Mucosa of rectum (tissue), 2 donors: ENCODE measurements around the gene BTBD1.
A peak's percentile ranks its signal among the peaks of the same experiment; 100 is the strongest.
"Not testable (repeated sequence)": the region's sequence is repeated elsewhere in the genome, so short reads cannot be mapped to it uniquely, and the experiment has no call there.

Experiments used
- H3K27ac ChIP-seq, 2 donors: one replicate each; pipeline ENCODE4 v1.7.0; 2013; ENCODE audit warnings: inconsistent platforms in 2 of 2, low read depth in 2 of 2, low read length in 2 of 2
- H3K27me3 ChIP-seq, 2 donors: one replicate each; pipeline ENCODE4 v1.7.0; 2013; ENCODE audit warnings: low read length in 2 of 2; ENCODE audit not compliant: control insufficient read depth in 2 of 2, insufficient read depth in 2 of 2
- H3K36me3 ChIP-seq, 2 donors: one replicate each; pipeline ENCODE4 v1.7.0; 2013; ENCODE audit warnings: low read length in 2 of 2; ENCODE audit not compliant: control insufficient read depth in 2 of 2, insufficient read depth in 2 of 2
- H3K4me1 ChIP-seq, 2 donors: one replicate each; pipeline ENCODE4 v1.7.0; 2013; ENCODE audit warnings: low read length in 2 of 2, mild to moderate bottlenecking in 1 of 2; ENCODE audit not compliant: control insufficient read depth in 2 of 2, insufficient read depth in 2 of 2
- H3K4me3 ChIP-seq, 2 donors: one replicate each; pipeline ENCODE4 v1.7.0; 2013; ENCODE audit warnings: low read length in 2 of 2
- H3K9ac ChIP-seq, 2 donors: one replicate each; pipeline ENCODE4 v1.7.0; 2013; ENCODE audit warnings: low read length in 2 of 2, low read depth in 1 of 2, mild to moderate bottlenecking in 1 of 2
- H3K9me3 ChIP-seq, 2 donors: one replicate each; pipeline ENCODE4 v1.7.0; 2013; ENCODE audit warnings: low read length in 2 of 2; ENCODE audit not compliant: control insufficient read depth in 2 of 2
- donor health status: healthy.
- donor health status: Normal muscosa, but diverticular disease.

Gene BTBD1

DNA sequence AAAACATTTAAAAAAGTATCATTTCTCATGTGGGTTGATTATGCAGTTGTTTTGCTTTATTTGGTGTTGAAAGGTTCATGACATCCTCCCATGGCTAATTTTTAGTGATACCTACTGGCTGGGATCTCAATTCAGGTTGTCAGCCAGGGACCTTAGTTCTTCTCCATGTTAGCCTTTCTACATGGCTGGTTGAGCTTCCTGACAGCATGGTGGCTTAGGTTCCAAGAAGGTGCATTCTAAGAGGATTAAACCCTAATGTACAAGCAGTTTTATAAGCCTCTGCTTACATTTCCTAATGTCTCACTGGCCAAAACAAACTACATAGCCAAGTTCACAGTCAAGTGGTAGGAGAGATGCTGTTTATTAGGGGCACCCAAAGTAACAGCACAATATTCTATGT is 31.0 kb upstream of the BTBD1 start:
- H3K9me3 ChIP-seq: no peaks in the 10 kb centered on the region
- no peak overlapping the region for H3K9ac ChIP-seq
- no peak overlapping the region for H3K4me3 ChIP-seq
- H3K4me1 ChIP-seq: no peaks in the 10 kb centered on the region
- no peak overlapping the region for H3K27ac ChIP-seq
- no peaks in the 10 kb centered on the region for H3K36me3 ChIP-seq
- peaks cover 0 to 2% of the 10 kb centered on the region in 2 donors for H3K27me3 ChIP-seq

DNA sequence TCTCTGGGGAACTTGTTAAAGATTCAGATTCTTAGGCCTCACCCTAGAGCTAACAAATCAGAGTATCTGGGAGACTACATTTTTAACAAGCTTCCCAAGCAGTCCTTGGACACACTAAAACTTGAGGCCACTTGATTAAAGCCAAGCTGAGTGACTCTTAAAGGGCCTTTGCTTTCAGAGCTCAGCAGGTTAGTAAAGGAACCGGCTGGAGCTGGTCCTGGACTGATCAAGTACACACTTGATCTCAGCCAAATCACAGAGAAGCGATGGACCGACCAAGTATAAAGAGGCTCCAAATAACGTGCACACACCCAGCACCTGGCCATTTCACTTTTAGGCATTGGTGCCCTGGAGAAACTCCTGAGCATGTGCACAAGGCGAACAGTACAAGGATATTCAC is 27.5 kb upstream of the BTBD1 start:
- Histone ChIP-seq H3K4me1 (no peaks in the 10 kb centered on the region), H3K4me3 (no peak overlapping the region), H3K36me3 (no peaks in the 10 kb centered on the region), H3K27me3 (no peaks in the 10 kb centered on the region), H3K9ac (no peak overlapping the region), H3K9me3 (no peaks in the 10 kb centered on the region), H3K27ac (no peak overlapping the region)

DNA sequence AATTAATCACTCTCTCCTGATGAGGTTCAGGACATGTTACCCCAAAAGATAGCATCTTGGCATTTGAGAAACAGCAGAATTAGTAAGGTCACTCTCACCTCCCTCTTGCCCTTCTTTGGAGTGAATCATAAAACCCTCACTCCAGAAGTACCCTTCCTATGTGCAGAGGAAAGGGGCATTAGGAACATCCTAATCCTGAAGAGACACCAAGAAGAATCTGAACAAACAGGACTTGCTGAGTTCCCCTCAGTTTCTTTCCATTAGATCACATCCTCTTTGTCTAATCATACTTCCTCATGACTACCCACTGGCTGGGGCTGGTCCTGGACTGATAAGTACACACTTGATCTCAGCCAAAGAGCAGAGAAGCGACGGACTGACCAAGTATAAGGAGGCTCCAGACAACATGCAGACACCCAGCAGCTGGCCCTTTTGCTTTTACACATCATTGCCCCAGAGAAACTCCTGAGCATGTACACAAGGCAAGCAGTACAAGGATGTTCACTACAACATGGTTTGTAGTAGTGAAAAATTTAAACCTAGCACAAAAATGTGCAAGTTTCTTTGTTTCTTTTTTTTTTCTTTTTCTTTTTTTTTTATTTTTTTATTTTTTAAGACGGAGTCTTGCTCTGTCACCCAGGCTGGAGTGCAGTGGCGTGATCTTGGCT is 25.4 kb upstream of the BTBD1 start:
- no peaks in the 10 kb centered on the region for H3K4me1 ChIP-seq
- H3K27me3 ChIP-seq: no peaks in the 10 kb centered on the region
- H3K9ac ChIP-seq: no peak overlapping the region
- H3K27ac ChIP-seq: peak overlapping the region in 1 of 2 donors; percentile 7
- H3K4me3 ChIP-seq: no peak overlapping the region
- H3K36me3 ChIP-seq: no peaks in the 10 kb centered on the region
- H3K9me3 ChIP-seq: no peaks in the 10 kb centered on the region

DNA sequence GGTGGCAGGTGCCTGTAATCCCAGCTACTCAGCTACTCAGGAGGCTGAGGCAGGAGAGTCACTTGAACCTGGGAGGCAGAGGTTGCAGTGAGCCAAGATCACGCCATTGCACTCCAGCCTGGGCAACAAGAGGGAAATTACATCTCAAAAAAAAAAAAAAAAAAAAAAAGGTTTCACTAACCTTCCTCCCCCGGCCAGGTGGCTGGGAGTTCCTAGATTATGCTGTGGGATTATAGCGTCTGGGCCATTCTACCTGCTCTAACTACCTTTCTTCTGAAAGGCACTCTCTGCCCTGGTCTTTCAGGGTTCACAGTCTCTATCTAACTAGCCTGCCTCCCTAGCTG is 24.9 kb upstream of the BTBD1 start:
- not testable (repeated sequence) for H3K27me3 ChIP-seq, H3K9ac ChIP-seq, H3K4me1 ChIP-seq, H3K4me3 ChIP-seq, H3K36me3 ChIP-seq, H3K9me3 ChIP-seq
- peak overlapping the region in 1 of 2 donors; percentile 7 for H3K27ac ChIP-seq

DNA sequence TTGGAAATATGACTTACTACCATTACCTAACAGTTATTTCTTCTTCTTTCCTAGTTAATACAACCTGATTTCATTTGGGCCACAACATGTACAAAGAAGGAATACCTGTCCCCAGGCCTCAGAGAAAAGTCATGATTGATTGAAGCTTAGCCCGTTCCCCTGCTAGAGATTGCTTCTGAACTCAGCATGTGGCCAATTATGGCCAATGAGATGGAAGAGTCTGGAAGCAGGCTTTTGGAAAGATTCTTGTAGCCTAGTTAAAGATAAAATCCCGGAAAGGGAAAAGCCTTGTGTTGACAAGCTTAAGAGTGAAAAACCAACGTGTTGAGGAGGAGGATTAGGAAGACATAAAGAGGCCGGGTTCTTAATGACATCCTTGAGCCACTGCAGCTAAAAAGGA is 23.4 kb upstream of the BTBD1 start:
- Histone ChIP-seq H3K27ac (no peak overlapping the region), H3K27me3 (no peaks in the 10 kb centered on the region), H3K9me3 (no peaks in the 10 kb centered on the region), H3K9ac (no peak overlapping the region), H3K4me3 (no peak overlapping the region), H3K36me3 (no peaks in the 10 kb centered on the region), H3K4me1 (no peaks in the 10 kb centered on the region)

DNA sequence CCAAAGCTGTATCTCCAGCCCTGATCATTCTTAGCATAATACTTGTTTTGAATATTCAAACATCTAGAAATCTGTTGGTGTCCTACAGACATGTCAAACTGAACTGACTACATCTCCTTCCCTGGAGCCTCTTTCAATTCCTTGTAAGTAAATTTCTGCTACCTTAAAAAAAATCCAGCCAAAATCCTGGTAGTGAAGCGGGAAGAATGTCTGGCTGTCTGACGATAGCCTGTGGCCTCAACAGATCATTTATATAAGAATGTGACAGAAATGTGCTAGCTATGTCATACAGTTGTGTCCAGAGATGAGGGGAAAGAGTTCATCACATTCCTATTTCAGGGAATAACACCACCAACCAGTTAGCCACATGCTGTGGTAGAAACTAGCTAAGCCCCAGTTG is 21.8 kb upstream of the BTBD1 start:
- no peak overlapping the region for H3K9ac ChIP-seq

DNA sequence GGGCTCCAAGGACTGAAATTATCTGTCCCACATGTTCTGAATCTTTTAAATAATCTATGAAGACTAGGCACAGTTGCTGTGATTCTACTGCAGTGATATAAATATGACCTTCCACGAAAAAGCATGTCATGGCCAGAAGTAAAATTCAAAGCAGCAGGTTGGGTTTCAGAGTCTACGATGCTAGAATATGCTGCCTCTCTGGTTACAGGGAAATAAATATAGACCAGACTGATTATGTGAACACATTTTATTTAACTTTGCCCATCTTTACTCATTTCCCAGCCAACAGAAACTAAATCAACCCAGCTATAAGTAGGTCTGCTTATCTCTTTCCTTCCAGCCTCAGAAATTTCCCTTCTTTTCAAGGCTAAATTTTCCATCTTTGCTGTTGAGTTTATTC is 20.5 kb upstream of the BTBD1 start:
- no peaks in the 10 kb centered on the region for H3K27me3 ChIP-seq
- no peak overlapping the region for H3K27ac ChIP-seq
- H3K9me3 ChIP-seq: no peaks in the 10 kb centered on the region
- H3K36me3 ChIP-seq: no peaks in the 10 kb centered on the region
- H3K4me3 ChIP-seq: no peak overlapping the region
- H3K4me1 ChIP-seq: no peaks in the 10 kb centered on the region
- no peak overlapping the region for H3K9ac ChIP-seq

More for the DNA sequence above, 21.8 kb upstream of the BTBD1 start:
- H3K9me3 ChIP-seq: no peaks in the 10 kb centered on the region
- H3K4me3 ChIP-seq: no peak overlapping the region
- no peaks in the 10 kb centered on the region for H3K27me3 ChIP-seq
- H3K36me3 ChIP-seq: no peaks in the 10 kb centered on the region
- no peak overlapping the region for H3K27ac ChIP-seq
- H3K4me1 ChIP-seq: no peaks in the 10 kb centered on the region

DNA sequence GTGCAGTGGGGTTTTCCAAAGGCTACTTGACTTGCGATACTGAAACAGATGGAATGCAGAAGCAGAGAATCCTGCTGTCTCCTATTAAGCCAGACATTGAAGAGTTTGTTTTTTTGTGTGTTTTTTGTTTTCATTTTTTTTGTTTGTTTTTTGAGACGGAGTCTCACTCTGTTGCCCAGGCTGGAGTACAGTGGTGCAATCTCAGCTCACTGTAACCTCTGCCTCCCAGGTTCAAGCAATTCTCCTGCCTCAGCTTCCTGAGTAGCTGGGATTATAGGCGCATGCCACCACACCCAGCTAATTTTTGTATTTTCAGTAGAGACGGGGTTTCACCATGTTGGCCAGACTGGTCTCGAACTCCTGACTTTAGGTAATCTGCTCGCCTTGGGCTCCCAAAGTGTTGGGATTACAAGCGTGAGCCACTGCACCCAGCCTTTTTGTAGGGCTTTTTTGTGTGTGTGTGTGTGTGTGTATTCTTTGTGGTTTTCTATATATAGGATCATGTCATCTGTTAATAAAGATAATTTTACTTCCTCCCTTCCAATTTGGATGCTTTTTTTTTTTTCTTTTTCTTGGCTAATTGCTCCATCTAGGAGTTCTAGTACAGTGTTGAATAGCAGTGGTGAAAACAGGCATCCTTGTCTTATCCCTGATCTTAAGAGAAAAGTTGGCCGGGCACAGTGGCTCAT is 19.0 kb upstream of the BTBD1 start:
- H3K4me1 ChIP-seq, H3K9me3 ChIP-seq, H3K27ac ChIP-seq, H3K9ac ChIP-seq, H3K4me3 ChIP-seq, H3K36me3 ChIP-seq, H3K27me3 ChIP-seq: not testable (repeated sequence)

DNA sequence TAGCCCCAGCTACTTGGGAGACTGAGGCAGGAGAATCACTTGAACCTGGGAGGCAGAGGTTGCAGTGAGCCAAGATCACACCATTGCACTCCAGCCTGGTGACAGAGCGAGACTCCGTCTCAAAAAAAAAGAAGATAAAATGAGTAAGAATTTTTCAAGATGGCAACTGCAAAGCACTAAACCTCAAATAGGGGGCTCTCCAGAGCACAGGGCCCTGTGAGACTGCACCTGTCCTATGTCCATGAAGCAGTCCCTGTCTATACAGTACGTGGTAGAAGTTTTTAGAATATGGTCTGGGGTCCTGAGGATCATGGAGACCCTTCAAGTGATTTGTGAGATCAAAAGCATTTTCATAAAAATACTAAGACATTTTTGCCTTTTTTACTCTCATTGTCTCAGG is 18.4 kb upstream of the BTBD1 start:
- not testable (repeated sequence) for H3K36me3 ChIP-seq, H3K27me3 ChIP-seq, H3K9me3 ChIP-seq, H3K27ac ChIP-seq, H3K9ac ChIP-seq, H3K4me1 ChIP-seq, H3K4me3 ChIP-seq

DNA sequence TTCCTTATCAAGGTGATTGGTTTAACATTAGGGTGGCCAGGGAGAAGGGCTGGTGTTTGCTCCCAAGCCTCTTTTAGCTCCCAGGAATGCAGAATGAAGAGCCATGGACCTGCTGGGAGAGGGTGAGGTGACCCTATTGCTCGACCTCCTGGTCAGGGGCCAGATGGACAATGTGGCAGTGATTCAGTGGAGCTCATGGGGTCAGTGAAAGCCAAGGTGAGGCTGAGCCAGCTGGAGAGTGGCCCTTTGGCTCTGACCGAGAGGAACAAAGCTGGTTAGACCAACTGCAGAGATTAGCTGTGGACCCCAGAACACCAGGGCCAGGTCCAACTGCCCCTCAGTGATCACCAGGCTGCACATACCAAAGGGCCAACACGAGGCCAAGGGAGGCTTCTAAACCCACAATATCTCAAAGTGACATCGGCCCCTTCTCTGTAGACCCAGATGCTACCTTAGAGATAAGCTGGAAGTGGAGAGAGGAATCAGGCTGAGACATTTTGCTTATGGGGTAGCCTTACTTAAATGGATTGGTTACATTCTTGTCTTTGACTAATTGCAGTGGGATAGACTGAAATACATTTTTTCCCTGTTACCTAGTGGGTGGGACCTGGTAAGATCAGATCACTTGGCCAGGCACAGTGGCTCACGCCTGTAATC is 15.8 kb upstream of the BTBD1 start:
- Histone ChIP-seq H3K36me3 (no peaks in the 10 kb centered on the region), H3K9ac (no peak overlapping the region), H3K9me3 (no peaks in the 10 kb centered on the region), H3K4me3 (no peak overlapping the region), H3K27me3 (peaks cover 0 to 4% of the 10 kb centered on the region in 2 donors), H3K27ac (no peak overlapping the region), H3K4me1 (no peaks in the 10 kb centered on the region)
